ENCODE results near the gene PFN1. TPM values are rescaled to one million over a fixed set of nuclear protein-coding genes. Genes with fewer than 3 reads are reported as not detected.

The PFN1 gene
- 1,000 to 10,000 TPM; 1,346 to 1,950 TPM for total RNA-seq

- Mint-ChIP-seq H3K4me3 (peak within 1 kb of the TSS; percentile 91), H3K36me3 (ENCODE audit: low read depth) (peaks cover 51% of the 10 kb centered on the region), H3K4me1 (peaks cover 30% of the 10 kb centered on the region), H3K27me3 (no peaks in the 10 kb centered on the region), H3K27ac (peak within 1 kb of the TSS; percentile 97), H3K9me3 (no peaks in the 10 kb centered on the region)
- ATAC-seq (replicated peaks) = peak; percentile 38
Observed at GRCh38 chr17:4948166-4948930, at the start of gene PFN1. TSS of gene PFN1 (minus strand) at chr17:4948530. CDS start at chr17:4948394, 136 bp downstream.

- Mint-ChIP-seq H3K4me3 (peak within 1 kb of the TSS; percentile 70), H3K4me1 (peaks cover 16% of the 10 kb centered on the region), H3K27ac (peak within 1 kb of the TSS; percentile 77), H3K9me3 (no peaks in the 10 kb centered on the region), H3K36me3 (ENCODE audit: low read depth) (peaks cover 29% of the 10 kb centered on the region), H3K27me3 (no peaks in the 10 kb centered on the region)
- peak; percentile 97 for ATAC-seq (replicated peaks)
Observed at GRCh38 chr17:4997302-4998026, 49.1 kb upstream of the PFN1 start, which contains the start of the genes INCA1 and KIF1C. TSS of gene INCA1 (minus strand) at chr17:4997522. CDS start at chr17:4994437, 3,085 bp downstream. TSS of gene KIF1C (plus strand) at chr17:4997950. CDS start at chr17:5000247, 2,297 bp downstream.

GRCh38 chr17:4994081-4994595 lies 45.8 kb upstream of the PFN1 start:
- no peaks in the 10 kb centered on the region for H3K9me3 Mint-ChIP-seq
- H3K4me1 Mint-ChIP-seq = peaks cover 16% of the 10 kb centered on the region
- no peak overlapping the region for H3K4me3 Mint-ChIP-seq
- no peaks in the 10 kb centered on the region for H3K36me3 Mint-ChIP-seq (ENCODE audit: low read depth)
- no peak overlapping the region for H3K27ac Mint-ChIP-seq
- H3K27me3 Mint-ChIP-seq = no peaks in the 10 kb centered on the region
- ATAC-seq (replicated peaks) = no peak

GRCh38 chr17:4987767-4988567 lies 39.6 kb upstream of the PFN1 start:
- Mint-ChIP-seq H3K36me3 (ENCODE audit: low read depth) (peaks cover 29% of the 10 kb centered on the region), H3K27ac (peak overlapping the region; percentile 93)

GRCh38 chr17:4986951-4987766 lies 38.8 kb upstream of the PFN1 start, which contains the start of gene CAMTA2:
TSS of gene CAMTA2 (minus strand) at chr17:4987675. CDS start at chr17:4986222, 1,453 bp downstream.
- H3K27me3 Mint-ChIP-seq = no peaks in the 10 kb centered on the region
- H3K27ac Mint-ChIP-seq = peak within 1 kb of the TSS; percentile 93
- H3K9me3 Mint-ChIP-seq = no peaks in the 10 kb centered on the region
- peaks cover 33% of the 10 kb centered on the region for H3K4me1 Mint-ChIP-seq
- H3K4me3 Mint-ChIP-seq = peak within 1 kb of the TSS; percentile 95
- ATAC-seq (replicated peaks) = peak; percentile 94
- H3K36me3 Mint-ChIP-seq (ENCODE audit: low read depth) = peaks cover 37% of the 10 kb centered on the region

More at GRCh38 chr17:4987767-4988567, 39.6 kb upstream of the PFN1 start:
- Mint-ChIP-seq H3K27me3 (no peaks in the 10 kb centered on the region), H3K4me3 (peak overlapping the region; percentile 95), H3K9me3 (no peaks in the 10 kb centered on the region), H3K4me1 (peaks cover 30% of the 10 kb centered on the region)
- ATAC-seq (replicated peaks) = peak; percentile 10

- Mint-ChIP-seq H3K4me1 (peaks cover 39% of the 10 kb centered on the region), H3K4me3 (peak overlapping the region; percentile 95), H3K27ac (peak overlapping the region; percentile 91), H3K36me3 (ENCODE audit: low read depth) (peaks cover 45% of the 10 kb centered on the region), H3K9me3 (no peaks in the 10 kb centered on the region), H3K27me3 (no peaks in the 10 kb centered on the region)
- ATAC-seq (replicated peaks) = no peak
Observed at GRCh38 chr17:4986403-4986802, 38.1 kb upstream of the PFN1 start.

- H3K36me3 Mint-ChIP-seq (ENCODE audit: low read depth) = peaks cover 77% of the 10 kb centered on the region
- H3K27ac Mint-ChIP-seq = peak overlapping the region; percentile 23
- peaks cover 36% of the 10 kb centered on the region for H3K4me1 Mint-ChIP-seq
- H3K27me3 Mint-ChIP-seq = no peaks in the 10 kb centered on the region
- ATAC-seq (replicated peaks) = no peak
- H3K4me3 Mint-ChIP-seq = no peak overlapping the region
- no peaks in the 10 kb centered on the region for H3K9me3 Mint-ChIP-seq
Observed at GRCh38 chr17:4982305-4982704, 34.0 kb upstream of the PFN1 start.

- H3K4me3 Mint-ChIP-seq = peak overlapping the region; percentile 31
- H3K36me3 Mint-ChIP-seq (ENCODE audit: low read depth) = peaks cover 77% of the 10 kb centered on the region
- H3K27ac Mint-ChIP-seq = peak overlapping the region; percentile 86
- ATAC-seq (replicated peaks) = peak; percentile 91
- no peaks in the 10 kb centered on the region for H3K9me3 Mint-ChIP-seq
- no peaks in the 10 kb centered on the region for H3K27me3 Mint-ChIP-seq
- H3K4me1 Mint-ChIP-seq = peaks cover 28% of the 10 kb centered on the region
Observed at GRCh38 chr17:4980644-4981216, 32.4 kb upstream of the PFN1 start.

- ATAC-seq (replicated peaks) = no peak
- H3K9me3 Mint-ChIP-seq = no peaks in the 10 kb centered on the region
- peaks cover 29% of the 10 kb centered on the region for H3K4me1 Mint-ChIP-seq
- peaks cover 70% of the 10 kb centered on the region for H3K36me3 Mint-ChIP-seq (ENCODE audit: low read depth)
- no peak overlapping the region for H3K27ac Mint-ChIP-seq
- no peak overlapping the region for H3K4me3 Mint-ChIP-seq
- H3K27me3 Mint-ChIP-seq = no peaks in the 10 kb centered on the region
Observed at GRCh38 chr17:4978726-4979125, 30.4 kb upstream of the PFN1 start.

- Mint-ChIP-seq H3K27ac (peak overlapping the region; percentile 17), H3K9me3 (no peaks in the 10 kb centered on the region), H3K27me3 (no peaks in the 10 kb centered on the region), H3K4me1 (peaks cover 26% of the 10 kb centered on the region), H3K36me3 (ENCODE audit: low read depth) (peaks cover 28% of the 10 kb centered on the region), H3K4me3 (no peak overlapping the region)
- no peak for ATAC-seq (replicated peaks)
Observed at GRCh38 chr17:4974115-4974670, 25.9 kb upstream of the PFN1 start.

- Mint-ChIP-seq H3K27ac (peak overlapping the region; percentile 21), H3K27me3 (no peaks in the 10 kb centered on the region), H3K4me3 (no peak overlapping the region), H3K4me1 (peaks cover 28% of the 10 kb centered on the region), H3K36me3 (ENCODE audit: low read depth) (peaks cover 21% of the 10 kb centered on the region), H3K9me3 (no peaks in the 10 kb centered on the region)
- ATAC-seq (replicated peaks) = no peak
Observed at GRCh38 chr17:4973256-4974114, 25.2 kb upstream of the PFN1 start.

- Mint-ChIP-seq H3K27me3 (no peaks in the 10 kb centered on the region), H3K36me3 (ENCODE audit: low read depth) (peaks cover 14% of the 10 kb centered on the region), H3K9me3 (no peaks in the 10 kb centered on the region), H3K4me1 (peaks cover 28% of the 10 kb centered on the region), H3K4me3 (no peak overlapping the region), H3K27ac (no peak overlapping the region)
- no peak for ATAC-seq (replicated peaks)
Observed at GRCh38 chr17:4972752-4973151, 24.4 kb upstream of the PFN1 start.

Data from activated T-helper 17 cell treated with anti-CD3 and anti-CD28 coated beads, Interleukin-2, amount 50 U/mL, for 72 hours (primary cell).